ENCODE results near the gene NR1I2.

GRCh38 chr3:119849126-119849525 lies 67.2 kb downstream of the NR1I2 start:
- TF ChIP-seq CTCF (IDR thresholded peaks at IDR 0.05; ENCODE audit: poor library complexity, severe bottlenecking) = no peak
- TF ChIP-seq EP300 (conservative IDR thresholded peaks at IDR 0.05; ENCODE audit: poor library complexity, severe bottlenecking) = no peak
- no peak for TF ChIP-seq REST (IDR thresholded peaks at IDR 0.05; ENCODE audit: borderline replicate concordance)
